GM19372 (cell line): ENCODE data around the gene COPS4.

Experiments
- ATAC-seq: cut with Tn5 transposase; IDR thresholded peaks from one replicate; pipeline ENCODE4 v1.9.1; 2021; ENCODE audit warnings: mild to moderate bottlenecking, low read depth, moderate library complexity; ENCODE audit not compliant: unreplicated experiment

COPS4 gene

DNA sequence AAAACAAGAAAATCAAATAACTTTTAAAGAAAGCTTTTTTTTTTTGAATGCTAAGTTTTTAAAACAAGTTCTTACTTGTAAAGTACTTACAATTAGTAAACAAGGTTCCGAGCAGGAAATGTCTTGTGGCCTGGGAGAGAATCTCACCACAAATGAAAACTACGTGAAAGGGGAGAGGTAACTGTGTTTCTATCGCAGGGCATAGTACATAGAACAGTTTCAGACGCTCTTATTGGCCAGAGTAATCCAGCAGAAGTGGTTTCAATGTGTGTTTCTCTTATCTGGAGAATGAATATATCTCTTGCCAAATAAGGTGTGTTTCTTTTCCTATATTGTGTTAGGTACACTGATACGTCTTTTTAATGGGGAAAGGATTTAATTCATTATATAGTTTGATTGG, 79.6 kb downstream of the COPS4 start, which contains the start of gene PLAC8:
Gene PLAC8 (minus strand): TSS at position 154 of the 400 bp plus-strand sequence. CDS start 6,808 bp downstream, outside the sequence.
- ATAC-seq: no peak

DNA sequence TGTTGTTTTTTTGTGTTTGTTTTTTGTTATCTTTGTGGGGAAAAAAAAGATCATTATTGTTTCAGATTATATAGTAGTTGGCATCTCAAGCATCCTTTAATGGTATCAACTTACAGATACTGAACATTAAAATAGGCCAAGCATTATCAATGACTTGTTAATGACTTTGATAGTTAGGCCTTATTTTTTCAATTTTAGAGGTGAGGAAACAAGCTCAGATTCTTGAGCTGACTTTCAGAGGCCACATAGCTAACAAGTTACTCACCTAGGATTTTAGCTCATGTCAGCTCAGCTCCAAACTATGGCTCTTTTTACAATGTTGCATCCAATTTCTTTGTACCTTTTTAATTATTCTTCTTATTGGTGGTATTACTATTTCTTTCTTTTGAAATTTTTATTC, 80.0 kb downstream of the COPS4 start:
- ATAC-seq: no peak

DNA sequence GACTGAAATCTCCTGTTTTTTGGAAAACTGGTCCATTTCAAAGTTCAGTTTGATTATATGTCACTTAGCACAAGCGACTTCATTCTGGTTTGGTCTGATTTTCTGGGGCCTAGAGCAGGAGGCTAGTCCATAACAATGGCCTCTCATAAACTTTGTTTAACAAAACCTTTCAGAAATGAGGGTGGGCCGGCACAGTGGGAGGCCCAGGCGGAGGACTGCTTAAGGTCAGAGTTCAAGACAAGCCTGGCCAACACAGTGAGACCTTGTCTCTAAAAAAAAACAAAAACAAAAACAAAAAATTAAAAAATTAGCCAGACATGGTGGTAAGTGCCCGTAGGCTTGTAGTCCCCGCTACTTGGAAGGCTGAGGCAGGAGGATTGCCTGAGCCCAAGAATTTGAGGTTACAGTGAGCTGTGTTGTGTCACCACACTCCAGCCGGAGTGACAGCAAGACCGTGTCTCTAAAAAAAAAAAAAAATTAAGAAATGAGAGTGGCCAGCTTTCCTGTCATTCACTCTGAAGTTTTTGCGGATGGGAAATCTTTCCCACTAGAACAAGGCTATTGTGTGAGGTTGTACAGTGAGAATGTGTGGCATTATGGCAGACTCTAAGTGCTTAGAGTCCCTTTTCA, 80.8 kb downstream of the COPS4 start:
- no peak for ATAC-seq

DNA sequence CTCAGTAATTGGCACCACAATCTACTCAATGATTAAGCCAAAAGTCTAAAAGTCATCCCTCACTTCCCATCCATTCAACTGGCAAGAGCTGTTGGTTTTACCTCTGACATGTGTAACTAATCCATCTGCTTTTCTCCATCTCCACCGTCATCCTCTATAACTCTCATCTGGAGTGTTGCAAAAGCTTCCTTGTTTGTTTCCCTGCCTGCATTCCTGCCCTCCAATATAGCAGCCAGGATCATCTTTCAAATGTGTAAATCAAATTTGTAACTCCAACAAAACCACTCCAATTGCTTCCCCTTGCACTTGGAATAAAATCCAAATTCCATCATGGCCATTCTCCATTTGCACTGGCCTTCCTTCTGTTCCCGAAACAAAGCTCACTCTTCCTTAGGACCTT, 83.9 kb downstream of the COPS4 start:
- ATAC-seq: no peak

DNA sequence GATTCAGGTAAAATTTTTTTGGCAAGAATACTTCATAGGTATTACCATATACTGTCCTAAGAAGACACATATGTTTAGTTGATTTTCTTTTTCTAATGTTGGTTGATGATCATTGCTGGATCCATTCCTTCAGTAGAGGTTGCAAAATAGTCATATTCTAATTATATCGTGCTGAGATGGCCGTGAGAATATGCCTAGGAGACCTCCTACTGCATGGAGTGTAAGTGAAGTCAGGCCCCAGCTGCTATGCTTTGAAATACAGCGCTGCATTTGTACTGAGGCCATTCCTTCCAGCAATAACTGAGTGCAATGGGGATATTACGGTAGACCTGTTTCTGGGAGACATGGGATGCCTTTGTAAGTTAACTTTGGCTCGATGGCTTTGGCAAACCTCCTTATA, 86.3 kb downstream of the COPS4 start:
- no peak for ATAC-seq

DNA sequence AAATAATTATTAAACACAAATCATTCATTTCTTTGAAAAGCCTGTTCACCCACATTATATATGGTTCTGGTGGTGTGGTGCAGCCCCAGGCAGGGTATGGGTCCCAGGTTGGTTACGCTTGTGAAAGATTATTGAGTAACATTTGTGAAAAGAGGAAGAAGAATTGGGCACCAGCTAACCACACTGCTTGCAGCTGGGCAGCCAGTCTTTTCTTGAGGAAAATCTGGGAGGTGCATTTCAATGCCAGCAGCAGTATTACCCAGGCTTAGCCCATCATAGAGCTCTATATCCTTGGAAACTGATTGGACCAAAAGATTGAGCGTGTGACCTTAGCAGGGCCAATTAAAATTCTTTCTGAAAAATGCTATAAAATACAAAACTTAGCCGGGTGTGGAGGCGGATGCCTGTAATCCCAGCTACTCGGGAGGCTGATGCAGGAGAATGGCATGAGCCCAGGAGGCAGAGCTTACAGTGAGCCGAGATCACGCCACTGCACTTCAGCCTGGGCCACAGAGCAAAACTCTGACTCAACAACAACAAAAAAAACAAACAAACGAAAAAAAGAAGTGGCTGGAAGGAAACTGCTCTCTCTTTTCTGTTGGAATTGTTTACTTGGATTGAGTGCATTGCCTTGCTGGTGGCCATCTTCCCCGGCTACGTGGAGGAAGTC, 89.3 kb downstream of the COPS4 start:
- ATAC-seq: no peak
